DOHH2 (cell line): ENCODE measurements around the gene R3HDM4.
"Not testable (repeated sequence)": the region's sequence is repeated elsewhere in the genome, so short reads cannot be mapped to it uniquely, and the experiment has no call there.

ENCODE experiments used
- H3F3A ChIP-seq: fragments of 200-600 bp; sonication (generic), shearing (Covaris generic); 2 replicates; pipeline ENCODE4 v1.6.0; 2016; ENCODE audit warnings: antibody characterized with exemption, mild to moderate bottlenecking; ENCODE audit not compliant: control insufficient read depth, insufficient read depth
- H3K27ac ChIP-seq: fragments of 200-600 bp; sonication (generic); 2 replicates; pipeline ENCODE4 v1.5.1; 2014; ENCODE audit warnings: low read depth, mild to moderate bottlenecking, low read length, moderate library complexity
- H3K27me3 ChIP-seq: fragments of 200-600 bp; sonication (generic); 2 replicates; pipeline ENCODE4 v1.6.1; 2014; ENCODE audit warnings: mild to moderate bottlenecking, low read length, mixed read lengths; ENCODE audit not compliant: control insufficient read depth
- H3K36me3 ChIP-seq: fragments of 200-600 bp; sonication (generic); 2 replicates; pipeline ENCODE4 v1.6.1; 2014; ENCODE audit warnings: mild to moderate bottlenecking, low read length, moderate library complexity, mixed read lengths; ENCODE audit not compliant: control insufficient read depth
- H3K4me1 ChIP-seq: fragments of 200-600 bp; sonication (generic); 2 replicates; pipeline ENCODE4 v1.6.1; 2014; ENCODE audit warnings: mild to moderate bottlenecking, low read length, mixed read lengths; ENCODE audit not compliant: control insufficient read depth
- H3K4me2 ChIP-seq: fragments of 200-600 bp; sonication (generic); 2 replicates; pipeline ENCODE4 v1.6.0; 2014; ENCODE audit warnings: mild to moderate bottlenecking, low read length, moderate library complexity
- H3K4me3 ChIP-seq: fragments of 200-600 bp; sonication (generic); 2 replicates; pipeline ENCODE4 v1.5.1; 2014; ENCODE audit warnings: mild to moderate bottlenecking, low read length, mixed read lengths
- H3K79me2 ChIP-seq: fragments of 200-600 bp; sonication (generic); 2 replicates; pipeline ENCODE4 v1.6.1; 2014; ENCODE audit warnings: mild to moderate bottlenecking, low read length, mixed read lengths; ENCODE audit not compliant: control insufficient read depth
- H3K9me2 ChIP-seq: fragments of 200-600 bp; sonication (generic); replicated peaks from 2 replicates; pipeline ENCODE4 v1.6.1; 2014; ENCODE audit warnings: mild to moderate bottlenecking, low read length, mixed read lengths; ENCODE audit not compliant: control insufficient read depth
- H3K9me3 ChIP-seq: fragments of 200-600 bp; sonication (generic); 2 replicates; pipeline ENCODE4 v1.6.1; 2014; ENCODE audit warnings: antibody characterized with exemption, low read length, mixed read lengths; ENCODE audit not compliant: control insufficient read depth, insufficient read depth
- H4K20me1 ChIP-seq: fragments of 200-600 bp; sonication (generic); 2 replicates; pipeline ENCODE4 v1.6.0; 2014; ENCODE audit warnings: low read depth, mild to moderate bottlenecking, antibody characterized with exemption, low read length, moderate library complexity; ENCODE audit not compliant: control insufficient read depth, insufficient read depth
- EZH2phosphoT487 ChIP-seq: fragments of 200-600 bp; sonication (generic); IDR thresholded peaks from 2 replicates; pipeline ENCODE4 v1.6.1; 2017; ENCODE audit warnings: borderline replicate concordance, mild to moderate bottlenecking, antibody characterized with exemption, low read length, moderate library complexity, mixed read lengths
- TF ChIP-seq, protein P1 (sequence below): fragments of 200-600 bp; sonication (generic); IDR thresholded peaks from one replicate; pipeline ENCODE4 v1.5.1; 2014; ENCODE audit warnings: antibody characterized with exemption, mild to moderate bottlenecking, low read depth, low read length; ENCODE audit not compliant: poor library complexity, severe bottlenecking

Gene R3HDM4

DNA sequence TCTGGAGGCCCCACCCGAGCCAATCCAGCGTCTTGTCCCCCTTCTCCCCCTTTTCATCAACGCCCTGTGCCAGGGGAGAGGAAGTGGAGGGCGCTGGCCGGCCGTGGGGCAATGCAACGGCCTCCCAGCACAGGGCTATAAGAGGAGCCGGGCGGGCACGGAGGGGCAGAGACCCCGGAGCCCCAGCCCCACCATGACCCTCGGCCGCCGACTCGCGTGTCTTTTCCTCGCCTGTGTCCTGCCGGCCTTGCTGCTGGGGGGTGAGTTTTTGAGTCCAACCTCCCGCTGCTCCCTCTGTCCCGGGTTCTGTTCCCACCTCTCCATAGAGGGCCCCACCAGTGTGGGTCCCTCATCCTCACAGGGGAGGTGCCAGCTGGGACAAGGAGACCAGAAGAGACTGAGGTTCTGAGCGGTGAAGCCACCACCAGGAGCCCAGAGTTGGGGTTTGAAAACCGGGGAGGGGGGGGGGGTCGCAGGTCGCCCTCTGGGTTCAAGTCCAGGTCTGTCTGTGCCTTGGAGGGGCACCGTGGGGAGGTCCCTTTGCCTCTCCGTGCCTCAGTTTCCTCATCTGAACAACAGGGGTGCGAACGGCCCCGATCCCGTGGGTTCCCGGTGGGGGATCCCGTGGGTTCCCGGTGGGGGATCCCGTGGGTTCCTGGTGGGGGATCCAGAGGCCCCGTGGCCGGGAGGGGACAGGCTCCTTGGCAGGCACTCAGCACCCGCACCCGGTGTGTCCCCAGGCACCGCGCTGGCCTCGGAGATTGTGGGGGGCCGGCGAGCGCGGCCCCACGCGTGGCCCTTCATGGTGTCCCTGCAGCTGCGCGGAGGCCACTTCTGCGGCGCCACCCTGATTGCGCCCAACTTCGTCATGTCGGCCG, 60.6 kb downstream of the R3HDM4 start, which contains the start of gene ELANE:
Gene ELANE (plus strand): TSS at position 168 of the 878 bp plus-strand sequence. CDS start 26 bp downstream, at position 194.
- no peaks in the 10 kb centered on the region for H3K4me1 ChIP-seq
- no peaks in the 10 kb centered on the region for H3F3A ChIP-seq
- no peaks in the 10 kb centered on the region for H3K36me3 ChIP-seq
- no peaks in the 10 kb centered on the region for H4K20me1 ChIP-seq
- H3K4me3 ChIP-seq, result no peak within 1 kb of the TSS
- no peaks in the 10 kb centered on the region for H3K9me3 ChIP-seq
- H3K27ac ChIP-seq, result no peak within 1 kb of the TSS
- H3K4me2 ChIP-seq, result no peak within 1 kb of the TSS
- no peak for TF ChIP-seq EZH2phosphoT487
- TF ChIP-seq, protein P1, sequence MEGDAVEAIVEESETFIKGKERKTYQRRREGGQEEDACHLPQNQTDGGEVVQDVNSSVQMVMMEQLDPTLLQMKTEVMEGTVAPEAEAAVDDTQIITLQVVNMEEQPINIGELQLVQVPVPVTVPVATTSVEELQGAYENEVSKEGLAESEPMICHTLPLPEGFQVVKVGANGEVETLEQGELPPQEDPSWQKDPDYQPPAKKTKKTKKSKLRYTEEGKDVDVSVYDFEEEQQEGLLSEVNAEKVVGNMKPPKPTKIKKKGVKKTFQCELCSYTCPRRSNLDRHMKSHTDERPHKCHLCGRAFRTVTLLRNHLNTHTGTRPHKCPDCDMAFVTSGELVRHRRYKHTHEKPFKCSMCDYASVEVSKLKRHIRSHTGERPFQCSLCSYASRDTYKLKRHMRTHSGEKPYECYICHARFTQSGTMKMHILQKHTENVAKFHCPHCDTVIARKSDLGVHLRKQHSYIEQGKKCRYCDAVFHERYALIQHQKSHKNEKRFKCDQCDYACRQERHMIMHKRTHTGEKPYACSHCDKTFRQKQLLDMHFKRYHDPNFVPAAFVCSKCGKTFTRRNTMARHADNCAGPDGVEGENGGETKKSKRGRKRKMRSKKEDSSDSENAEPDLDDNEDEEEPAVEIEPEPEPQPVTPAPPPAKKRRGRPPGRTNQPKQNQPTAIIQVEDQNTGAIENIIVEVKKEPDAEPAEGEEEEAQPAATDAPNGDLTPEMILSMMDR, result no peak
- no peaks in the 10 kb centered on the region for H3K9me2 ChIP-seq
- no peaks in the 10 kb centered on the region for H3K79me2 ChIP-seq
- H3K27me3 ChIP-seq, result peaks cover 3% of the 10 kb centered on the region; the same call in 1 of the 2 replicates

DNA sequence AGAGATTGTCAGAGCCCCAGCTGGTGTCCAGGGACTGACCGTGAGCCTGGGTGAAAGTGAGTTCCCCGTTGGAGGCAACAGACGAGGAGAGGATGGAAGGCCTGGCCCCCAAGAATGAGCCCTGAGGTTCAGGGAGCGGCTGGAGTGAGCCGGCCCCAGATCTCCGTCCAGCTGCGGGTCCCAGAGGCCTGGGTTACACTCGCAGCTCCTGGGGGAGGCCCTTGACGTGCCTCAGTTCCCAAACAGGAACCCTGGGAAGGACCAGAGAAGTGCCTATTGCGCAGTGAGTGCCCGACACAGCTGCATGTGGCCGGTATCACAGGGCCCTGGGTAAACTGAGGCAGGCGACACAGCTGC, 62.1 kb downstream of the R3HDM4 start:
- Histone ChIP-seq H3K4me3 (no peak overlapping the region), H3K4me1 (peaks cover 2% of the 10 kb centered on the region; the same call in 1 of the 2 replicates), H3K27me3 (peaks cover 3% of the 10 kb centered on the region; the same call in 1 of the 2 replicates), H3K4me2 (no peak overlapping the region), H3K27ac (no peak overlapping the region), H3K9me2 (no peaks in the 10 kb centered on the region), H3F3A (no peaks in the 10 kb centered on the region), H3K36me3 (no peaks in the 10 kb centered on the region), H3K79me2 (no peaks in the 10 kb centered on the region), H3K9me3 (no peaks in the 10 kb centered on the region), H4K20me1 (no peaks in the 10 kb centered on the region)
- TF ChIP-seq, protein P1, result no peak
- no peak for TF ChIP-seq EZH2phosphoT487

DNA sequence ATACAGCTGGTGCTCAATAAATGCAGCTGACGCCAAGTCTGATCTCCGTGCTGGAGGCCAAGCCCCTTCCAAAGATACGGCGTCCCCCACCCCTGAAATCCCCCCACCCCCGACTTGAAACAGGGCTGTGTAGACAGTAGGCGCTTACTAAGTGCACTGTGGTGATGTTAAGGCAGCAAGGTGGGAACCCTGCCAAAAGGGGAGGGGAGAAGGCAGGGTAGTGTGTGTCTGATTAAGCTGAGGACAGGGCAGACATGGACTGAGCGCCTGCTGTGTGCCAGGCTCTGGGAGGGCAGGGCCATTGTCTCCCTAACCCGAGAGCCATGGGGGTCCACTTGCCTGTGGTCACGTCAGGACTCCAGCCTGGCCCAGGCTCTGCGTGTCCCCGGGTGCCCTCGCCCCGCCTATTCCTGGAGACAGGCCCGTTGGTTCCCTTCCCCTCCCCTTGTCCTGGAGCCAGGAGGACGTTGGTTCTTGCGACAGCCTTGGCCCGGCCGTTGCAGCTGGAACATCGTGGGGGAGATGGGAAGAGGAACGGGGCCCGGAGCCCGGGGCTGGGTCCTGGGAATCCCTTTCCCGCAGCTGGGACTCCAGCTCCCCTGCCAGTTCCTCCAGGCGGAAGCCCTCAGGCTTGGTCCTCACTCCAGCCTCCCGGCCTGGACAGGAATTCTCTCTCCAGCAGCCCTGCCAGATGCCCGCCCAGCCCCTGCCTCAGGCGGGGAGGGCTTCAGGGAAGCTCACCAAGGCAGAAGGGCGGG, 62.6 kb downstream of the R3HDM4 start:
- Histone ChIP-seq H3K4me1 (peaks cover 8% of the 10 kb centered on the region), H3K4me2 (no peak overlapping the region), H3K79me2 (no peaks in the 10 kb centered on the region), H3K9me3 (no peaks in the 10 kb centered on the region), H4K20me1 (no peaks in the 10 kb centered on the region), H3K9me2 (no peaks in the 10 kb centered on the region), H3K27ac (no peak overlapping the region), H3K27me3 (peaks cover 6% of the 10 kb centered on the region; the same call in 1 of the 2 replicates), H3F3A (no peaks in the 10 kb centered on the region), H3K4me3 (no peak overlapping the region), H3K36me3 (no peaks in the 10 kb centered on the region)
- TF ChIP-seq EZH2phosphoT487, result no peak
- TF ChIP-seq, protein P1, result no peak

DNA sequence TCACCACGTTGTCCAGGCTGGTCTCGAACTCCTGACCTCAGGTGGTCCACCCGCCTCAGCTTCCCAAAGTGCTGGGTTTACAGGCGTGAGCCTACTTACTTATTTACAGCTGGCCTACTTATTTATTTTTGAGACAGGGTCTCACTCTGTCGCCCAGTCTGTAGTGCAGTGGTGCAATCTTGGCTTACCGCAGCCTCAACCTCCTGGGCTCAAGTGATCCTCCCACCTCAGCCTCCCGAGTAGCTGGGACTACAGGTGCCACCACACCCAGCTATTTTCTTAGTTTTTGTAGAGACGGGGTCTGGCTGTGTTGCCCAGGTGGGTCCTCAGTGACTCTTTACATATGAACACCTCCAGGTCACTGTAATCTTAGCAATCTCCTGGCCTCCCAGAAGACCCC, 63.8 kb downstream of the R3HDM4 start:
- Histone ChIP-seq H3K27me3 (peaks cover 12% of the 10 kb centered on the region), H3K4me1 (peaks cover 15% of the 10 kb centered on the region)
- H3K9me2 ChIP-seq, H3K4me3 ChIP-seq, H3K79me2 ChIP-seq, H3K27ac ChIP-seq, H3K9me3 ChIP-seq, H3F3A ChIP-seq, H3K4me2 ChIP-seq, H4K20me1 ChIP-seq, H3K36me3 ChIP-seq: not testable (repeated sequence)
